K562 (cell line): ENCODE results near the gene BCKDK. TPM values are rescaled to one million over a fixed set of nuclear protein-coding genes. Genes with fewer than 3 reads are reported as not detected.

Experiments
- ATAC-seq: fragments of 200-7000 bp; cut with Tn5 transposase; 3 replicates; pipeline ENCODE4 v1.9.1; 2020; ENCODE audit warnings: moderate library complexity
- BruUV-seq: library from RNA; stranded (reverse); fragments of 400-500 nt; replicated peaks from 2 replicates; lab custom pipeline; 2021; lab: Mats Ljungman, UMichigan
- CTCF ChIA-PET: fragments of 300-600 bp; formaldehyde crosslinking; extraction: SDS; loops from one replicate; lab custom pipeline; 2021; ENCODE audit warnings: low intra/inter-chr PET ratio; lab: Yijun Ruan, JAX
- POLR2A ChIA-PET: fragments of 300-600, 350-650 bp; sonication (Branson Sonifier 250); formaldehyde crosslinking; extraction: SDS; loops from one replicate; lab custom pipeline; 2021; ENCODE audit warnings: antibody characterized with exemption, inconsistent platforms; lab: Yijun Ruan, JAX
- DNase-seq, 4 experiments: peaks; one replicate each; pipeline versions ENCODE4 v3.0.0 to v3.0.0-alpha.2; 2011 to 2018; ENCODE audit warnings: low spot score in 3 of 4, mixed read lengths in 3 of 4; ENCODE audit errors: extremely low read depth in 1 of 4
- FAIRE-seq: peaks from 2 replicates; lab custom pipeline; 2011; peaks lifted over from hg19 to GRCh38; lab: Jason Lieb, UNC
- H2AFZ ChIP-seq: 2 replicates; pipeline ENCODE4 v1.6.0; 2011; ENCODE audit warnings: low read depth, low read length, control low read depth, inconsistent platforms
- H3K27ac ChIP-seq: fragments of 200-600 bp; 3 replicates; pipeline ENCODE4 v1.8.0; 2011; ENCODE audit warnings: low read depth, mild to moderate bottlenecking, control low read depth, inconsistent platforms, low read length, moderate library complexity, mixed read lengths; ENCODE audit errors: extremely low read depth
- H3K27me3 ChIP-seq, 2 experiments: fragments of 300-600 bp in 1 of 2; 2 replicates in 1 of 2; 3 replicates in 1 of 2; pipeline versions ENCODE4 v1.6.0 to v1.8.0; 2011; ENCODE audit warnings: inconsistent platforms in 2 of 2, low read length in 2 of 2, mild to moderate bottlenecking in 1 of 2, mixed read lengths in 1 of 2, moderate library complexity in 1 of 2; ENCODE audit not compliant: control insufficient read depth in 2 of 2, insufficient read depth in 2 of 2
- H3K36me3 ChIP-seq: fragments of 300-600 bp; 3 replicates; pipeline ENCODE4 v1.8.0; 2011; ENCODE audit warnings: mild to moderate bottlenecking, low read length, inconsistent platforms; ENCODE audit not compliant: control insufficient read depth, insufficient read depth
- H3K4me1 ChIP-seq, 2 experiments: fragments of 200-600 bp in 1 of 2; replicated peaks in 1 of 2; 2 replicates in 1 of 2; 3 replicates in 1 of 2; pipeline versions ENCODE4 v1.5.1 to v1.8.0; 2011; ENCODE audit warnings: inconsistent platforms in 2 of 2, low read length in 2 of 2, mild to moderate bottlenecking in 1 of 2, mixed read lengths in 1 of 2, moderate library complexity in 1 of 2; ENCODE audit not compliant: control insufficient read depth in 2 of 2, insufficient read depth in 2 of 2
- H3K4me2 ChIP-seq: 2 replicates; pipeline ENCODE4 v1.6.1; 2011; ENCODE audit warnings: low read length, control low read depth, inconsistent platforms, mixed read lengths; ENCODE audit not compliant: insufficient read depth
- H3K4me3 ChIP-seq: fragments of 200-600 bp; sonication (generic), shearing (Covaris generic); 2 replicates; pipeline ENCODE4 v1.5.1; 2016; ENCODE audit warnings: control low read depth, inconsistent platforms
- H3K79me2 ChIP-seq: fragments of 200-600 bp; 3 replicates; pipeline ENCODE4 v1.8.0; 2011; ENCODE audit warnings: low read length, inconsistent platforms; ENCODE audit not compliant: control insufficient read depth, insufficient read depth
- H3K9ac ChIP-seq, 2 experiments: 2 replicates each; pipeline versions ENCODE4 v1.6.0 to v1.6.1; 2011; ENCODE audit warnings: low read depth in 2 of 2, low read length in 2 of 2, control low read depth in 1 of 2, inconsistent platforms in 1 of 2, mild to moderate bottlenecking in 1 of 2, mixed read lengths in 1 of 2; ENCODE audit not compliant: insufficient read depth in 1 of 2
- H3K9me1 ChIP-seq: one replicate; pipeline ENCODE4 v1.6.0; 2011; ENCODE audit warnings: inconsistent platforms, mild to moderate bottlenecking, low read length, moderate library complexity; ENCODE audit not compliant: control insufficient read depth, insufficient read depth
- H3K9me3 ChIP-seq: replicated peaks from 2 replicates; pipeline ENCODE4 v1.5.1; 2011; ENCODE audit warnings: low read depth, low read length, inconsistent platforms; ENCODE audit not compliant: control insufficient read depth, insufficient read depth
- H4K20me1 ChIP-seq: replicated peaks from 2 replicates; pipeline ENCODE4 v1.6.1; 2011; ENCODE audit warnings: low read length, inconsistent platforms, mixed read lengths; ENCODE audit not compliant: control insufficient read depth, insufficient read depth
- GABPB2 ChIP-seq: fragments of 250-450 bp; sonication (Bioruptor Pico); conservative IDR thresholded peaks from 2 replicates; pipeline ENCODE4 v1.5.1; 2021; ENCODE audit warnings: mild to moderate bottlenecking
- HNRNPLL ChIP-seq: fragments of 200-400 bp; formaldehyde crosslinking; IDR thresholded peaks from 2 replicates; pipeline ENCODE4 v1.6.1; 2017; ENCODE audit warnings: low read length, low read depth, mild to moderate bottlenecking; ENCODE audit not compliant: poor library complexity, severe bottlenecking
- KDM5B ChIP-seq: fragments of 200-600 bp; sonication (generic); IDR thresholded peaks from 2 replicates; pipeline ENCODE4 v1.6.1; 2012; ENCODE audit warnings: low read depth, mild to moderate bottlenecking, moderate library complexity, low read length, control low read depth, inconsistent platforms; ENCODE audit not compliant: insufficient replicate concordance
- NR2C2 ChIP-seq, 2 experiments: fragments of 200-800 bp in 1 of 2; sonication (Bioruptor generic) in 1 of 2; sonication (generic) in 1 of 2; formaldehyde crosslinking in 1 of 2; IDR thresholded peaks; 2 replicates each; pipeline versions ENCODE4 v1.6.1 to v1.8.0; 2016 to 2022; ENCODE audit warnings: mild to moderate bottlenecking in 1 of 2, missing compliant biosample characterization in 1 of 2, missing genetic modification characterization in 1 of 2, missing genetic modification reagents in 1 of 2
- PHF8 ChIP-seq: fragments of 200-600 bp; sonication (generic); IDR thresholded peaks from 2 replicates; pipeline ENCODE4 v1.6.1; 2012; ENCODE audit warnings: mixed run types, mild to moderate bottlenecking, inconsistent platforms, low read length, moderate library complexity, borderline replicate concordance
- SRF ChIP-seq, 2 experiments: fragments of 250-450, 450-650 bp in 1 of 2; sonication (Bioruptor Pico) in 1 of 2; sonication (generic) in 1 of 2; formaldehyde crosslinking; IDR thresholded peaks; 2 replicates each; pipeline versions ENCODE4 v1.5.0 to v1.5.1; 2020 to 2022; ENCODE audit warnings: mild to moderate bottlenecking in 1 of 2, missing genetic modification reagents in 1 of 2
- ZEB2 ChIP-seq: fragments of 450-650 bp; IDR thresholded peaks from 2 replicates; pipeline ENCODE4 v1.6.1; 2016
- ZFX ChIP-seq: sonication (generic); formaldehyde crosslinking; IDR thresholded peaks from 2 replicates; pipeline ENCODE4 v1.8.0; 2022; ENCODE audit warnings: mild to moderate bottlenecking, missing genetic modification reagents, moderate library complexity
- ZNF668 ChIP-seq: fragments of 250-450 bp; sonication (Bioruptor Pico); IDR thresholded peaks from 2 replicates; pipeline ENCODE4 v1.8.0; 2022; ENCODE audit warnings: mild to moderate bottlenecking, inconsistent platforms
- WGBS: fragments of 100-300 bp; shearing (Covaris generic); methylation state at CpG from one replicate; pipeline ENCODE4 v1.1.6; 2016; ENCODE audit warnings: low coverage, mixed read lengths; ENCODE audit not compliant: insufficient coverage; ENCODE audit errors: missing lambda C conversion rate; 5-methylcytosine and 5-hydroxymethylcytosine counted together
- in situ Hi-C: fragments of 300-500 bp; cut with MboI; formaldehyde crosslinking; loops from 4 replicates; pipeline ENCODE4 v1.15.0; 2018; ENCODE audit warnings: inconsistent platforms, mixed read lengths
- intact Hi-C: fragments of 100-400 bp; cut with micrococcal nuclease; formaldehyde crosslinking; loops from 2 replicates; pipeline ENCODE4 v1.14.2; 2022
- polyA plus RNA-seq, 8 experiments: library from polyadenylated mRNA; depleted of rRNA in 4 of 8; stranded (reverse) in 5 of 8; unstranded in 3 of 8; fragments of >200 nt; fragmentation: Nextera tagmentation in 2 of 8; fragmentation: Illumina TruSeq in 1 of 8; extraction: Ambion mirVana in 2 of 8; extraction: Trizol in 1 of 8; gene quantifications; 2 replicates each; pipeline versions ENCODE4 v1.2.1 to v1.2.3, GENCODE V29; 2011 to 2014; ENCODE audit warnings: inconsistent platforms in 1 of 8, missing spikeins in 1 of 8
- total RNA-seq, 7 experiments: library from RNA; depleted of rRNA in 6 of 7; stranded (reverse); fragments of >200 nt in 6 of 7; fragmentation: Illumina TruSeq in 2 of 7; extraction: Trizol in 2 of 7; gene quantifications; 2 replicates each; pipeline versions ENCODE4 v1.2.1 to v1.2.3, GENCODE V29; 2011 to 2021; ENCODE audit warnings: low replicate concordance in 1 of 7
- TF ChIP-seq, protein P1 (sequence below): sonication (generic); formaldehyde crosslinking; IDR thresholded peaks from 2 replicates; pipeline ENCODE4 v1.5.0; 2020; ENCODE audit warnings: missing genetic modification reagents
- TF ChIP-seq, protein P2 (sequence below): fragments of 450-650 bp; IDR thresholded peaks from 2 replicates; pipeline ENCODE4 v1.6.1; 2016; ENCODE audit warnings: missing biosample characterization, missing genetic modification characterization
- TF ChIP-seq, protein P3 (sequence below): fragments of 450-650 bp; formaldehyde crosslinking; IDR thresholded peaks from 2 replicates; pipeline ENCODE4 v1.4.0; 2022; ENCODE audit warnings: mild to moderate bottlenecking, moderate library complexity
- TF ChIP-seq, protein P4 (sequence below), 2 experiments: fragments of 450-650 bp; IDR thresholded peaks; 2 replicates each; pipeline ENCODE4 v1.6.1; 2016

The BCKDK gene
- total and polyA plus RNA-seq, 9 of the 15 experiments (the other 6 are each of a cell fraction or from before 2014, with no cell fraction given): 0.58 to 34.8 (median 13.1) TPM

DNA sequence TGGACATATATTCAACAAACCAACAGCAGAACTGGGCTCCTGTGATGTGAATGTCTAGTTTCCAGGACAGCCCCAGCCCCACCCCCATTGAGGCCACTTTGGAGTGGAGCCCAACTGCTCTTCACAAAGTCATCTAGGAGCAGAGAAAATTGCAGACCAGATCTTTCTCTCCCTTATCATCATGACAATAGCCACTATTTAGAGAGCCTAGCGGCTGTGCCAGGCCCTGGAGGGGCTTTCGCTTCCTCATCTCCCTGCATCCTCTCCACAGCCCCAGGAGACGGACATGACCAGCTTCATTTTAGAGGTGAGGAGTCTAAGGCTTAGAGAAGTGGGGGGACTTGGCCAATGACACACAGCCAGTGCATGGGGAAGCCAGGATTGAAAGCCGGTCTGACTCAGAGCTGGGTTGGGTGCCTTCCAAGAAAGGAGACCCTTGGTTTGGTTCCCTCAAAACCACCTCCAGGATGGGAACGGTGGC is 25.9 kb downstream of the BCKDK start (continued):
- TF ChIP-seq HNRNPLL: peak; percentile 24

DNA sequence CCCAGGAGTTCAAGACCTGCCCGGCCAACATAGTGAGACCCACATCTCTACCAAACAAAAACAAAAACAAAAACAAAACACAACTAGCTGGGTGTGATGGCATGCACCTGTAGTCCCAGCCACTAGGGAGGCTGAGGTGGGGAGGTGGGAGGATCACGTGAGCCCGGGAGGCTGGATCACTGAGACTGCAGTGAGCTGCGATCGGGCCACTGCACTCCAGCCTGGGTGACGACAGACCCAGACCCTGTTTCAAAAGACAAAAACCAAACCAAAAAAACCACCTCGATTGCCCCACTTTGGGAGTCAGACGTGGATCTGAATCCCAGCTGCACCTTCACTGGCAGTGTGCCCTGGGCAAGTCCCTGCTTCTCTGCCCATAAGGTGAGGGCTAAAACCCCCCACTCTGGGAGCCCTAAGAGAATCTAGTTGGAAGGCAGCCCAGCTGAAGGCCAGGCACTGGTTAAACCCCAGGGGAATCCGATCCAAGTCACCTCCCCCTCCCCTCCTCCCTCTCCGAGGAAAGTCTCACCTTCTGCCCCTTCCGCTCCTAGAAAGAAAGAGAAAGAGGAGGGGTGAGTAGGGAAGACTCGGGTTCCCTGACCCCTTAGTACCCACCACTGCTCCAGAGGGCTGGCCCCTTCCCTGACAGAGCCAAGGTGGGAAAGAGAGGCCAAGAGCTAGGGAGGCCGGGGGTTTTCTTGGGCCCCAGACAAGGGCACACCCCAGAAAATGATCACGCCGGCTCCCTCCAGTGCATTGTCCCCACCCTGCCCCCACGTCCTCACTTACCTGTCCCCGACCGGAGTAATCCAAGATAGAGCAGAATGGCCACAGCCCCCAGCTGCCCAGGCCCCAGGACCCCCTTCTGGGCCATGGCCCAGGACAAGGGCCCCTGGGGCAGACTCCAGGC is 26.7 kb downstream of the BCKDK start:
- H3K27ac ChIP-seq: peak overlapping the region; percentile 41; the same call in 1 of the 3 replicates
- ATAC-seq (peak; percentile 81), FAIRE-seq (peak; percentile 67), DNase-seq (peak in 2 of 4 experiments; percentile 19 to 48)
- H3K9me1 ChIP-seq: no peaks in the 10 kb centered on the region
- H3K9me3 ChIP-seq: no peaks in the 10 kb centered on the region
- H3K4me3 ChIP-seq: peak overlapping the region; percentile 26; the same call in 1 of the 2 replicates
- H3K4me2 ChIP-seq: peak overlapping the region; percentile 81
- TSS peak; percentile 53 for BruUV-seq
- POLR2A ChIA-PET: interaction anchor here (0.6 to 4.2 kb wide), 8 partner anchors 9 to 45 kb away, joined by 3 to 23 read pairs (median 4); partner anchors contain the start of genes FUS and KAT8
- H3K4me1 ChIP-seq: peaks cover 31 to 79% of the 10 kb centered on the region in 2 experiments
- no peaks in the 10 kb centered on the region for H3K27me3 ChIP-seq
- intact Hi-C loops: no loop called here
- H3K79me2 ChIP-seq: no peaks in the 10 kb centered on the region
- peak overlapping the region; percentile 36 to 87 for H3K9ac ChIP-seq
- no peaks in the 10 kb centered on the region for H4K20me1 ChIP-seq
- WGBS: 32% methylated on average over 12 of the region's 18 CpGs
- CTCF ChIA-PET: no interaction called here
- H2AFZ ChIP-seq: peak overlapping the region; percentile 65
- in situ Hi-C loops: no loop called here
- H3K36me3 ChIP-seq: peaks cover 27% of the 10 kb centered on the region; the same call in 2 of the 3 replicates
- 0 out of 2 replicates have a peak, but pooled peaks have one; percentile 26 for TF ChIP-seq ZEB2
- TF ChIP-seq, protein P1, sequence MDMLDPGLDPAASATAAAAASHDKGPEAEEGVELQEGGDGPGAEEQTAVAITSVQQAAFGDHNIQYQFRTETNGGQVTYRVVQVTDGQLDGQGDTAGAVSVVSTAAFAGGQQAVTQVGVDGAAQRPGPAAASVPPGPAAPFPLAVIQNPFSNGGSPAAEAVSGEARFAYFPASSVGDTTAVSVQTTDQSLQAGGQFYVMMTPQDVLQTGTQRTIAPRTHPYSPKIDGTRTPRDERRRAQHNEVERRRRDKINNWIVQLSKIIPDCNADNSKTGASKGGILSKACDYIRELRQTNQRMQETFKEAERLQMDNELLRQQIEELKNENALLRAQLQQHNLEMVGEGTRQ (CRISPR knock-in tag): peak; percentile 86
- TF ChIP-seq, protein P2, sequence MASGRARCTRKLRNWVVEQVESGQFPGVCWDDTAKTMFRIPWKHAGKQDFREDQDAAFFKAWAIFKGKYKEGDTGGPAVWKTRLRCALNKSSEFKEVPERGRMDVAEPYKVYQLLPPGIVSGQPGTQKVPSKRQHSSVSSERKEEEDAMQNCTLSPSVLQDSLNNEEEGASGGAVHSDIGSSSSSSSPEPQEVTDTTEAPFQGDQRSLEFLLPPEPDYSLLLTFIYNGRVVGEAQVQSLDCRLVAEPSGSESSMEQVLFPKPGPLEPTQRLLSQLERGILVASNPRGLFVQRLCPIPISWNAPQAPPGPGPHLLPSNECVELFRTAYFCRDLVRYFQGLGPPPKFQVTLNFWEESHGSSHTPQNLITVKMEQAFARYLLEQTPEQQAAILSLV (tag): no peak
- peak; percentile 1 for TF ChIP-seq KDM5B
- TF ChIP-seq ZNF668: no peak
- peak; percentile 9; the same call in 1 of the 2 replicates for TF ChIP-seq PHF8
- no peak for TF ChIP-seq GABPB2 (CRISPR knock-in tag)
- TF ChIP-seq, protein P3, sequence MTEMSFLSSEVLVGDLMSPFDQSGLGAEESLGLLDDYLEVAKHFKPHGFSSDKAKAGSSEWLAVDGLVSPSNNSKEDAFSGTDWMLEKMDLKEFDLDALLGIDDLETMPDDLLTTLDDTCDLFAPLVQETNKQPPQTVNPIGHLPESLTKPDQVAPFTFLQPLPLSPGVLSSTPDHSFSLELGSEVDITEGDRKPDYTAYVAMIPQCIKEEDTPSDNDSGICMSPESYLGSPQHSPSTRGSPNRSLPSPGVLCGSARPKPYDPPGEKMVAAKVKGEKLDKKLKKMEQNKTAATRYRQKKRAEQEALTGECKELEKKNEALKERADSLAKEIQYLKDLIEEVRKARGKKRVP (CRISPR knock-in tag): no peak
- TF ChIP-seq NR2C2 (CRISPR knock-in tag; IDR thresholded peaks at IDR 0.05): no peak
- peak; percentile 37; the same call in 1 of the 2 replicates for TF ChIP-seq NR2C2 (tag; IDR thresholded peaks at IDR 0.05)
- TF ChIP-seq, protein P4, sequence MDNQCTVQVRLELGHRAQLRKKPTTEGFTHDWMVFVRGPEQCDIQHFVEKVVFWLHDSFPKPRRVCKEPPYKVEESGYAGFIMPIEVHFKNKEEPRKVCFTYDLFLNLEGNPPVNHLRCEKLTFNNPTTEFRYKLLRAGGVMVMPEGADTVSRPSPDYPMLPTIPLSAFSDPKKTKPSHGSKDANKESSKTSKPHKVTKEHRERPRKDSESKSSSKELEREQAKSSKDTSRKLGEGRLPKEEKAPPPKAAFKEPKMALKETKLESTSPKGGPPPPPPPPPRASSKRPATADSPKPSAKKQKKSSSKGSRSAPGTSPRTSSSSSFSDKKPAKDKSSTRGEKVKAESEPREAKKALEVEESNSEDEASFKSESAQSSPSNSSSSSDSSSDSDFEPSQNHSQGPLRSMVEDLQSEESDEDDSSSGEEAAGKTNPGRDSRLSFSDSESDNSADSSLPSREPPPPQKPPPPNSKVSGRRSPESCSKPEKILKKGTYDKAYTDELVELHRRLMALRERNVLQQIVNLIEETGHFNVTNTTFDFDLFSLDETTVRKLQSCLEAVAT (IDR thresholded peaks at IDR 0.05): peak in 1 of 2 experiments; percentile 43; a peak in 1 of 4 replicates
- 0 out of 4 replicates have a peak, but pooled peaks of 1 of the 2 experiments have one; percentile 43 for TF ChIP-seq SRF (CRISPR knock-in tag; IDR thresholded peaks at IDR 0.05)
- peak; percentile 11; the same call in 1 of the 2 replicates for TF ChIP-seq ZFX (CRISPR knock-in tag)
